WTC11 (cell line): Measurements from ENCODE around the gene PGM3. TPM values are rescaled to one million over a fixed set of nuclear protein-coding genes. Genes with fewer than 3 reads are reported as not detected.

ENCODE experiments used
- ATAC-seq: fragments of 200-7000 bp; cut with Tn5 transposase; 2 replicates; pipeline ENCODE4 v1.10.0; 2021; ENCODE audit warnings: mild to moderate bottlenecking, moderate library complexity
- CTCF ChIA-PET: fragments of 300-600 bp; sonication (Branson Sonifier 250); formaldehyde crosslinking; loops from one replicate; lab custom pipeline; 2021; ENCODE audit warnings: antibody characterized with exemption; lab: Charles Lee
- POLR2A ChIA-PET: fragments of 350-600 bp; sonication (Branson Sonifier 250); formaldehyde crosslinking; loops from one replicate; lab custom pipeline; 2021; ENCODE audit warnings: antibody characterized with exemption; lab: Charles Lee
- DNase-seq: peaks from one replicate; pipeline ENCODE4 v3.0.0; 2021; ENCODE audit warnings: low spot score
- H3K27ac Mint-ChIP-seq: 2 replicates; pipeline ENCODE4 v1.8.0; 2021; ENCODE audit warnings: mixed read lengths
- H3K27me3 Mint-ChIP-seq: 2 replicates; pipeline ENCODE4 v1.8.0; 2021; ENCODE audit warnings: low read depth, mild to moderate bottlenecking, moderate library complexity, mixed read lengths
- H3K36me3 Mint-ChIP-seq: 2 replicates; pipeline ENCODE4 v1.8.0; 2021; ENCODE audit warnings: mixed read lengths
- H3K4me1 Mint-ChIP-seq: 2 replicates; pipeline ENCODE4 v1.8.0; 2022; ENCODE audit warnings: mixed read lengths
- H3K4me3 Mint-ChIP-seq: 2 replicates; pipeline ENCODE4 v1.8.0; 2021; ENCODE audit warnings: mild to moderate bottlenecking, moderate library complexity, mixed read lengths
- H3K9me3 Mint-ChIP-seq: 2 replicates; pipeline ENCODE4 v1.8.0; 2021; ENCODE audit warnings: mixed read lengths
- ATF2 ChIP-seq: sonication (generic); formaldehyde crosslinking; IDR thresholded peaks from 2 replicates; pipeline ENCODE4 v1.8.1; 2022; ENCODE audit warnings: low read depth, missing genetic modification reagents, borderline replicate concordance
- CDX4 ChIP-seq: fragments of 250-450 bp; sonication (Bioruptor Pico); IDR thresholded peaks from 2 replicates; pipeline ENCODE4 v1.9.0; 2021; ENCODE audit warnings: moderate library complexity, mild to moderate bottlenecking, inconsistent platforms, borderline replicate concordance
- CREM ChIP-seq: sonication (generic); formaldehyde crosslinking; IDR thresholded peaks from 2 replicates; pipeline ENCODE4 v1.8.1; 2022; ENCODE audit warnings: mild to moderate bottlenecking, missing genetic modification reagents, moderate library complexity
- CTCF ChIP-seq: fragments of 200-600 bp; IDR thresholded peaks from 2 replicates; pipeline ENCODE4 v1.8.0; 2022; ENCODE audit warnings: antibody characterized with exemption
- GABPB1 ChIP-seq: sonication (generic); formaldehyde crosslinking; IDR thresholded peaks from 2 replicates; pipeline ENCODE4 v1.8.1; 2023; ENCODE audit warnings: mild to moderate bottlenecking, missing genetic modification reagents
- HMGA2 ChIP-seq: fragments of 250-450 bp; sonication (Bioruptor Pico); IDR thresholded peaks from 2 replicates; pipeline ENCODE4 v1.4.0; 2021; ENCODE audit warnings: mild to moderate bottlenecking, moderate library complexity
- MXD4 ChIP-seq: fragments of 250-450 bp; sonication (Bioruptor Pico); IDR thresholded peaks from 2 replicates; pipeline ENCODE4 v1.8.0; 2021; ENCODE audit warnings: mild to moderate bottlenecking, moderate library complexity, borderline replicate concordance
- NFATC4 ChIP-seq: fragments of 250-450 bp; sonication (Bioruptor Pico); IDR thresholded peaks from 2 replicates; pipeline ENCODE4 v1.9.0; 2021; ENCODE audit warnings: mild to moderate bottlenecking
- OVOL2 ChIP-seq: fragments of 250-450 bp; sonication (Bioruptor Pico); IDR thresholded peaks from 2 replicates; pipeline ENCODE4 v1.9.0; 2021; ENCODE audit warnings: mild to moderate bottlenecking, borderline replicate concordance
- PRDM15 ChIP-seq: sonication (generic); formaldehyde crosslinking; IDR thresholded peaks from 2 replicates; pipeline ENCODE4 v1.8.0; 2022; ENCODE audit warnings: missing genetic modification reagents
- RELA ChIP-seq: sonication (generic); formaldehyde crosslinking; IDR thresholded peaks from 2 replicates; pipeline ENCODE4 v1.8.1; 2022; ENCODE audit warnings: missing genetic modification reagents, mild to moderate bottlenecking, borderline replicate concordance
- RORB ChIP-seq: fragments of 250-450 bp; sonication (Bioruptor Pico); IDR thresholded peaks from 2 replicates; pipeline ENCODE4 v1.9.0; 2021; ENCODE audit warnings: mild to moderate bottlenecking
- ZNF138 ChIP-seq: sonication (generic); formaldehyde crosslinking; conservative IDR thresholded peaks from 2 replicates; pipeline ENCODE4 v1.8.1; 2022; ENCODE audit warnings: mild to moderate bottlenecking, moderate library complexity, missing genetic modification reagents
- ZNF219 ChIP-seq: sonication (generic); formaldehyde crosslinking; IDR thresholded peaks from 2 replicates; pipeline ENCODE4 v1.8.0; 2023; ENCODE audit warnings: missing genetic modification reagents, mild to moderate bottlenecking, borderline replicate concordance
- ZNF423 ChIP-seq: fragments of 250-450 bp; sonication (Bioruptor Pico); IDR thresholded peaks from 2 replicates; pipeline ENCODE4 v2.1.2; 2022; ENCODE audit warnings: mild to moderate bottlenecking, moderate library complexity
- ZNF532 ChIP-seq: fragments of 250-450 bp; sonication (Bioruptor Pico); IDR thresholded peaks from 2 replicates; pipeline ENCODE4 v1.9.0; 2021; ENCODE audit warnings: mild to moderate bottlenecking, borderline replicate concordance
- total RNA-seq: library from RNA; stranded (reverse); gene quantifications from 3 replicates; pipeline ENCODE4 v1.2.3, GENCODE V29; 2021
- TF ChIP-seq, protein P1 (sequence below): sonication (generic); formaldehyde crosslinking; IDR thresholded peaks from 2 replicates; pipeline ENCODE4 v1.8.1; 2022; ENCODE audit warnings: missing genetic modification reagents, borderline replicate concordance

Gene PGM3
- total RNA-seq, 1 experiment from 2014 or later: 70.0 TPM

- Mint-ChIP-seq H3K4me3 (no peak overlapping the region), H3K27ac (no peak overlapping the region), H3K4me1 (no peaks in the 10 kb centered on the region), H3K27me3 (no peaks in the 10 kb centered on the region), H3K9me3 (no peaks in the 10 kb centered on the region), H3K36me3 (peaks cover 28% of the 10 kb centered on the region)
- ChIA-PET POLR2A (no interaction called here), CTCF (interaction anchor here (0.7 to 1.8 kb wide), 2 partner anchors 9 to 90 kb away, joined by 4 to 5 read pairs; partner anchors contain the start of gene UBE3D)
- TF ChIP-seq CTCF (no peak), RELA (no peak), ZNF423 (CRISPR knock-in tag) (no peak), RORB (no peak), GABPB1 (CRISPR knock-in tag) (no peak), CDX4 (CRISPR knock-in tag) (no peak), CREM (CRISPR knock-in tag) (no peak)
- TF ChIP-seq, protein P1, sequence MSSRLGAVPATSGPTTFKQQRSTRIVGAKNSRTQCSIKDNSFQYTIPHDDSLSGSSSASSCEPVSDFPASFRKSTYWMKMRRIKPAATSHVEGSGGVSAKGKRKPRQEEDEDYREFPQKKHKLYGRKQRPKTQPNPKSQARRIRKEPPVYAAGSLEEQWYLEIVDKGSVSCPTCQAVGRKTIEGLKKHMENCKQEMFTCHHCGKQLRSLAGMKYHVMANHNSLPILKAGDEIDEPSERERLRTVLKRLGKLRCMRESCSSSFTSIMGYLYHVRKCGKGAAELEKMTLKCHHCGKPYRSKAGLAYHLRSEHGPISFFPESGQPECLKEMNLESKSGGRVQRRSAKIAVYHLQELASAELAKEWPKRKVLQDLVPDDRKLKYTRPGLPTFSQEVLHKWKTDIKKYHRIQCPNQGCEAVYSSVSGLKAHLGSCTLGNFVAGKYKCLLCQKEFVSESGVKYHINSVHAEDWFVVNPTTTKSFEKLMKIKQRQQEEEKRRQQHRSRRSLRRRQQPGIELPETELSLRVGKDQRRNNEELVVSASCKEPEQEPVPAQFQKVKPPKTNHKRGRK: no peak
- DNase-seq (no peak), ATAC-seq (no peak)
These were observed 37.3 kb downstream of the PGM3 start for GRCh38 chr6:83155794-83156193.

- Mint-ChIP-seq H3K27ac (no peak overlapping the region), H3K4me3 (no peak overlapping the region), H3K9me3 (no peaks in the 10 kb centered on the region), H3K4me1 (no peaks in the 10 kb centered on the region), H3K36me3 (peaks cover 19% of the 10 kb centered on the region), H3K27me3 (no peaks in the 10 kb centered on the region)
- CTCF ChIA-PET: interaction anchor here (1.1 to 1.8 kb wide), 2 partner anchors 86 to 88 kb away, joined by 3 to 5 read pairs; partner anchors contain the start of genes DOP1A and UBE3D
- DNase-seq (no peak), ATAC-seq (no peak)
- POLR2A ChIA-PET: no interaction called here
- TF ChIP-seq HMGA2 (CRISPR knock-in tag) (no peak), PRDM15 (no peak), ZNF532 (CRISPR knock-in tag) (no peak), NFATC4 (CRISPR knock-in tag) (no peak), MXD4 (CRISPR knock-in tag) (no peak), ZNF219 (CRISPR knock-in tag) (no peak), ATF2 (no peak), ZNF138 (CRISPR knock-in tag) (no peak), RORB (no peak), ZNF423 (CRISPR knock-in tag) (no peak), OVOL2 (no peak)
- TF ChIP-seq, protein P1: no peak
These were observed 39.1 kb downstream of the PGM3 start for GRCh38 chr6:83153883-83154521.
